ENCODE measurements around the gene NPEPL1. TPM values are rescaled to one million over a fixed set of nuclear protein-coding genes. Genes with fewer than 3 reads are reported as not detected.

Gene NPEPL1
- total and polyA plus RNA-seq, 10 of the 15 experiments (the other 5 are each of a cell fraction or from before 2014, with no cell fraction given): 0.08 to 21.3 (median 10.2) TPM

DNA sequence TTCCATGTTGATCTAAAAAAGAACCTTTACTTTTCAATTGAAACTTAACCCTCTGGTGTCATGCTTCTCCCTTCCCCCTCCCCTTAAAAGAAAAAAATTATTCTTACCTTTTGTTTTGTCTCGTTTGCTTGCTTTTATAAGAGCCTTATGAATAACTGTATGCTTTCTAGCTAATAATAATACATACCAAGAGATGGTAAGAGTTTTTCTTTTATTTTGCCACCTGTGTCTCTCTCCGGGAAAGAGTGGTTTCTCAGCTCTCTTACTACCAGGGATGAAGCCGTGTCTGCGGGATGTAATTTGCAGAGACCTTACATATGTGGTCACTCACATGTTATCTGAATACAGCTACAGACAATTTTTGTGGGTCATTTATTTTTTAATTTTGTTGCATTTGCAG is 33.8 kb upstream of the NPEPL1 start (continued):
- no peak for TF ChIP-seq YBX1 (IDR thresholded peaks at IDR 0.05)

DNA sequence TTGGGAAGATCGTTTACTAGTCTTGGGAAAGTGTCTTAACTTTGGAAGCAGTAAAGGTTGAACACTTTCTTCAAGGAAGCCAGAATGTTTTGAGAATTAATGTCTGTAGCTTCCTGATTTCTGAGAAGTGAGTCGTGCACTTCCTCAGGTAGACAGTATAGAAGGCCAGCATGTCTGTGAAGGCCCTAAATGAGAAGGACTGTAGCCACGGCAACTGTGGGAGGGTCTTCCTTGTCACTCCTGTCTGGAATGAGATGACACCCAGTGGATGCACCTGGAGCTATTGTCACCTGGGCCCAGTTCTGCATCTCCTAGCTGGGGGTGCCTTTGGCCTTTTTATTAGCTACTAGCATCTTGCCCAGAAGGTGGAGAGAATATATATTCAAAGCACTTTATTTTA is 32.8 kb upstream of the NPEPL1 start:
- Histone ChIP-seq H3K9ac (ENCODE audit: control insufficient read depth, insufficient read depth, low read length) (no peak overlapping the region), H3K4me1 (ENCODE audit: control insufficient read depth, insufficient read depth, low read length) (peaks cover 13% of the 10 kb centered on the region), H3K36me3 (ENCODE audit: control insufficient read depth in 2 of 2, insufficient read depth in 2 of 2, low read length in 1 of 2) (peaks cover 3 to 24% of the 10 kb centered on the region in 2 experiments), H4K20me1 (ENCODE audit: control insufficient read depth, insufficient read depth) (peaks cover 2% of the 10 kb centered on the region; the same call in 1 of the 2 replicates), H3K27ac (ENCODE audit: control insufficient read depth, insufficient read depth) (no peak overlapping the region), H3K4me3 (no peak overlapping the region), H3K4me2 (ENCODE audit: control insufficient read depth, insufficient read depth) (no peak overlapping the region), H3K9me3 (replicated peaks; ENCODE audit: control insufficient read depth, insufficient read depth, low read length) (no peaks in the 10 kb centered on the region), H3K27me3 (replicated peaks in 1 of 2; ENCODE audit: control insufficient read depth in 2 of 2, insufficient read depth in 2 of 2, low read length in 1 of 2) (no peaks in the 10 kb centered on the region), H3K79me2 (ENCODE audit: control insufficient read depth, insufficient read depth, low read length) (peaks cover 77% of the 10 kb centered on the region), H2AFZ (ENCODE audit: control insufficient read depth, low read depth, low read length) (no peak overlapping the region)
- BruUV-seq (replicated peaks): TSS peak; percentile 5
- FAIRE-seq (no peak), DNase-seq (ENCODE audit: low read depth, low spot score) (no peak), ATAC-seq (peak; percentile 13; the same call in 1 of the 3 replicates)
- in situ Hi-C loops (cut with MboI) (loop anchor here (10.0 to 25.0 kb wide), 3 partner anchors 265 to 1273 kb away; partner anchors contain the start of genes PRELID3B and RBM38), intact Hi-C loops (cut with micrococcal nuclease; ENCODE audit: unreplicated experiment) (loop anchor here (10.0 kb wide), 3 partner anchors 325 to 375 kb away; partner anchors contain the start of genes ATP5F1E, NELFCD and RAB22A)
- POLR2A ChIA-PET: no interaction called here
- CTCF ChIA-PET: interaction anchor here (0.8 to 3.1 kb wide), 5 partner anchors 8 to 425 kb away, joined by 3 to 11 read pairs (median 8); partner anchors contain the start of gene STX16
- TF ChIP-seq ASH2L (IDR thresholded peaks at IDR 0.05; ENCODE audit: borderline replicate concordance, low read depth): no peak
- no peak for TF ChIP-seq KDM1A (IDR thresholded peaks at IDR 0.05; ENCODE audit: borderline replicate concordance)
- TF ChIP-seq IKZF2 (IDR thresholded peaks at IDR 0.05): no peak
- no peak for TF ChIP-seq PRDM15 (CRISPR knock-in tag; IDR thresholded peaks at IDR 0.05)
- no peak for TF ChIP-seq JUND (IDR thresholded peaks at IDR 0.05; ENCODE audit: low read depth, low read length)
- TF ChIP-seq CBX5 (IDR thresholded peaks at IDR 0.05; ENCODE audit: low read depth): no peak
- no peak for TF ChIP-seq BHLHE40 (IDR thresholded peaks at IDR 0.05; ENCODE audit: borderline replicate concordance in 1 of 2, low read depth in 2 of 2, low read length in 1 of 2)
- SMC1A ChIA-PET (ENCODE audit: uncharacterized antibody, unreplicated experiment): interaction anchor here (1.4 to 2.2 kb wide), 3 partner anchors 8 to 13 kb away, joined by 5 to 13 read pairs (median 11); partner anchors contain the start of gene STX16
- WGBS (ENCODE audit: insufficient coverage, insufficient replicate concordance, low lambda C conversion rate, missing lambda C conversion rate): 16% methylated on average over 3 of the region's 3 CpGs
- RAD21 ChIA-PET (ENCODE audit: unreplicated experiment): interaction anchor here (1.6 to 2.4 kb wide), 2 partner anchors 9 kb away, joined by 5 to 9 read pairs; partner anchors contain the start of gene STX16

Data from GM12878 (cell line).